OCI-M2 (cell line): ENCODE results near the gene SLC25A21.

Source experiments
- DNase-seq: peaks from one replicate; lab custom pipeline; 2025; ENCODE audit not compliant: unreplicated experiment; lab: John Stamatoyannopoulos, UW

SLC25A21 gene

GRCh38 chr14:37144729-37145363 is 27.6 kb downstream of the SLC25A21 start:
- DNase-seq: no peak

- DNase-seq: no peak
Measured at GRCh38 chr14:37143475-37143874, 28.9 kb downstream of the SLC25A21 start.

DNA sequence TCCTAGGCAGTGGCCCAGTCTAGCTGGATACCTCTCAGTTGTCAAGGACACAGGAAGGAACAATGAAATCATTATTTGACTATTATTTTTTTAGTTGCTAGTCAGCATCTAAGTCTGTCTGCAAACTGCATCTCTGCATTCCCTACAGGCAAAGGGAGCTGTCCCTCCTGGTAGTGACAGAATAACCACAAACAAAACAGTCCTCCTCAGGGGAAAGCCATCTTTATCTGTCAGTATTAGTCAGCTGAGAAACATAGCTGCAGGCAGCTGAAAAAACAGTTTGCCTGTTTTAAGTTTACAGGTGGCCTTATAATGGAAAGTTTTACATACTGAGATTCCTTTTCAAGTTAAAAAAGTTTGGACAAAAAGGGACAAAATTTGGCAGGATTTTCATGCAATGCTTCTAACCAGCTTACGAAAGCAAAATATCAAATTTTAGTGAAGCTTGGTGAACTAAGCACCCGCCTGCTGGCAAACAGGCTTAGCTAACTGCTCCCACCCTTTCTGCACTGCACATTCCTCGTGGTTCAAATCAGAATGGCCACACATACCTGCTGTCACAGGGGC is 29.5 kb downstream of the SLC25A21 start:
- no peak for DNase-seq

DNA sequence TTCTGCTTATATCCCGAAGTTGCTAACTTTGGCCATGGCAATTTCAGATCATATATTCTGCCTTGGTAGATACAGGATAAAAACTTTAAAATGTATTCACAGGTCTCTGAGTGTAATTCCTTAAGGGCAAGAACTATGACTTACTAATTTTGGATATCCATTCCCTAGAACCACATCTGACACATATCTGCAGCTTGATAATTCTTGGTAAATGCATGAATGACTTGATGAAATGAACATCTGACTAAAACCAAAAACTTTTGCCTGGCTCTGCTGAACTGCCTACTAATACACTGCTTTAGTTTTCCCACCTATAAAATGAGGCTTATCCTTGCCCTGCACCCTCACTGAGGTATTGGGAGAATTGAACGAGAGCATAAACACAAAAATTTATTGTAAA is 32.2 kb downstream of the SLC25A21 start:
- no peak for DNase-seq

DNA sequence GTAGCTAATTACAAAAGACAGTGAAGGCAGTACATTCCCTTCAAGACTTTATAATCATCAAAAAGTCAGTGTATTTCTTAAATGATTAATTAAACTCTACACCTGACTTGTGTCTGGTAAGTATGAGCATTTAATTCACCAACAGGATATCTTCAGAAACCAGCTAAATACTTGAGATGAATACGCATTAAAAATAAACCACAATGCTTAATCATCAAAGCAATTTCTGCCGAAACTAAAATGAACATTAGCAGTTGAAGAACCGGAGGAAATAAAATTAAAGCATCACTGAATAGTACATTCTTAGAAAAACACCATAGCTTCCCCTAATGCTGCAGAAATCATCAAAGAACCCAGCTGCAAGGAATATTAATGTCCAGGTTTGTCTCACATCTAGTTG is 32.7 kb downstream of the SLC25A21 start:
- no peak for DNase-seq

GRCh38 chr14:37138898-37139297 is 33.5 kb downstream of the SLC25A21 start:
- DNase-seq: no peak

- DNase-seq: no peak
Measured at GRCh38 chr14:37133284-37133913, 39.0 kb downstream of the SLC25A21 start.

DNA sequence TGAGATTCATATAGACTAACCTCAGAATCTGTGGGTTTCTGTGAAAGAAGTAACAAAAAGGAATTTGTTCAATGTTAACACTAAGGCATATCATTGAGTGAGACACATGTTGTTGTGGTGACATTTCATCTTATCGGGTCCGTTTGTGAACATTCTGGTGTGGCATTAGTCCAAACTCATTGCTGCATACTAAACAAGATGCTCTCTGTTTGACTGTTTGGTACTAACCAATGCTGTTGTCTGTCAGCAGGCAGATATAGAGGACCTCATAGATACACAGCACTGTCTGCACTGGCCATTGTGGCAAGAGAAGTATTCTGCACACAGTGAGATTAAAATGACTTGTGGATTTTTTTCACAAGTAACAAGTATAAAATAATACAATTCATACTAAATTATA is 41.2 kb downstream of the SLC25A21 start:
- no peak for DNase-seq

GRCh38 chr14:37129047-37129446 is 43.4 kb downstream of the SLC25A21 start:
- DNase-seq: no peak

DNA sequence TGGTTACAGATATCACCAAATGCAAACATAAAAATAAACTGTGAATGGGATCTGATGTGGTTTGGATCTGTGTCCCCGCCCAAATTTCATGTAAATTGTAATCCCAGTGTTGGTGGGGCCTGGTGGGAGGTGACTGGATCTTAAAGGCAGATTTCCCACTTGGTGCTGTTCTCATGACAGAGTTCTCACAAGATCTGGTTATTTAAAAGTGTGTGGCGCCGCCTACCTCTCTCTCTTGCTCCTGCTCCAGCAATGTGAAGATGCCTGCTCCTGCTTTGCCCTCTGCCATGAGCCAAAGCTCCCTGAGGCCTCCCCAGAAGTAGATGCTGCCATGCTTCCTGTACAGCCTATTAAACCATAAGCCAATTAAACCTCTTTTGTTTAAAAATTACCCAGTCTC is 47.8 kb downstream of the SLC25A21 start:
- DNase-seq: no peak

- DNase-seq: no peak
Measured at GRCh38 chr14:37122919-37123639, 49.3 kb downstream of the SLC25A21 start.

DNA sequence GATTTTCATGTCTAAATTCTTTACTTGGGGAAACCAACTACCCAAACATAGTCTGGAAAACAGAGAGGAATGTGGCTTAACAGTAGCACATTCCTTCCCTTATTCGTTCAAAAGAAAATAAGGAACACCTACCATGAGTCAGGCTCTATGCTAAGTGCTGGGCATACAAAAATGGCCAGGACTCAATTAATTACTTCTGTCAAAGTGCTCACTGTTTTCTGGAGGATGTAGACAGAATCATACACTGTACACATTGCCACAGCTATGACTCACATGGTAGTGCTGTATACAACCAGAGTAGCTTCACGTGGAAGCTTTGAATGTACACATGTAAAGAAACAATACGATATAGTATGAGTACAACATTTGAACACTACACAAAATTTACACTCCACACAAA is 50.1 kb downstream of the SLC25A21 start:
- DNase-seq: no peak

DNA sequence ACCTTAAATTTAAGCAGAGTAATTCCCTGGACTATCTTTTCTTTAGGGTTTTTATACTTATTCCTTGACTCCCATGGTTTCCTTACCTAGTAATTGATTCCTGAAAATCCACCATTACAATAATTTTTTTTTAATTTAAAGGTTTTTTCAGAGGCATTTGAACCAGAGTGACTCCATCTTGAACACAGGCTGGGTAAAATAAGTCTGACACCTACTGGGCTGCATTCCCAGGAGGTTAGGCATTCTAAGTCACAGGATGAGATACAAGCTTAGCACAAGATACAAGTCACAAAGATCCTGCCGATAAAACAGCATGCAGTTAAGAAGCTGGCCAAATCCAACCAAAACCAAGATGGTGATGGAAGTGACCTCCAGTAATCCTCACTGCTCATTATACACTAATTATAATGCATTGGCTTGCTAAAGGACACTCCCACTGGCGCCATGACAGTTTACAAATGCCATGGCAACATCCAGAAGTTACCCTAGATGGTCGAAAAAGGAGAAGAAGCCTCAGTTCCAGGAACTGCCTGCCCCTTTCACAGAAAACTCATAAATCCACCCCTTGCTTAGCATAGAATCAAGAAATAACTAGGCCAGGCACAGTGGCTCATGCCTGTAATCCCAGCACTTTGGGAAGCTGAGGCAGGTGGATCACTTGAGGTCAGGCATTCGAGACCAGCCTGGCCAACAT is 53.6 kb downstream of the SLC25A21 start:
- DNase-seq: no peak

- DNase-seq: no peak
Measured at GRCh38 chr14:37116933-37117849, 55.2 kb downstream of the SLC25A21 start.

- no peak for DNase-seq
Measured at GRCh38 chr14:37115406-37115805, 57.0 kb downstream of the SLC25A21 start.

- DNase-seq: no peak
Measured at GRCh38 chr14:37114559-37114958, 57.8 kb downstream of the SLC25A21 start.

DNA sequence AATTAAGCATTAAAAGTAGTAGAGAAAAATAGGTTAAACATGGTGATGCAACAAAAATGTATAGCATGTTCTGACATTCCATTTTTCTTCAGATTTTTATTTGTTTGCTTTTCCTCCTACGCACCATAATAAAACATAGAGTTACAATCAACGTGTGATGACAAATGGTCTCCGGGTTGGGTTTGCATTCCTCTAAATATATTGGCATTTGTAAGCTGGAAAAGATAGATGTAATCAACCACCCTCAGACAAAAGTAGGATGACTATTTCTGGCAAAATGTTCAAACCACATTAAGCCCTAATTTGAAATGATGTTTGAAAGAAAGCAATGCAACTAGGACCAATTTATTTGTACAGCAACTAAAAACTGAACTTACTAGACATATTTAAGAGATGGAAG is 58.4 kb downstream of the SLC25A21 start:
- DNase-seq: no peak

DNA sequence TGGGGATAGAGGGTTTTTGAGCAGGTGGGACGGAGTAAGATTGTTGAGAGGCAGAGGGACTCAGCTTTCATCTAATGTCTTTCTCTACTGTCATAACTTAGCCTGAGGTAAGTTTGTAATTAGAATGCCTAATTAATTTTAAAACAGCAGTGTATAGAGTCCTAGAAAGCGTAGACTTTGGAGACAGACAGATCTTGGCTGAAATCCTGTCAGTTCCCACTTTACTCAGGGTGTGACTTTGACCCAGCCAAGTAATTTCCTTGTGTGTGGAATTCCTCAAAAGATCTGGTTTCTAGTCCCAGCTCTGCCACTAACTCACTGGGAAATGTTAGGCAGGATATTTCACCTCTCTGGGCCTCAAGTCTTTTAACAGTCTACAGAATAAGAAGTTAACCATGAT is 74.3 kb downstream of the SLC25A21 start:
- DNase-seq: no peak

DNA sequence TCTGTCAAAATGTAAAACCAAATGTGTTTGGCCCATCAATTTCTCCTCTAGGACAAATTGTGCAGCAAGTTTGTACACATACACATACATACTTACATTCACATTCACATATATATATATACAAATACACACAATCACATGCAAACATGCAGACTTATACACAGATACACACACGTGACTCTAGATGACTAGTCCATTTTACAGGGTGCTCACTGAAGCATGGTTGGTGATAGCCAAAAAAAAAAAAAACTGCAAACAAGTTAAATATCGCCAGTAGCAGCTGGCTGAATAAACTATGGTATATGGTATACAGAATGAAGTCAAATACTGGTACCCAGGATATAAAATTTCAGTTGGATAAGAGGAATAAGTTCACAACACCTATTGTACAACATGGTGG is 77.9 kb downstream of the SLC25A21 start:
- no peak for DNase-seq

DNA sequence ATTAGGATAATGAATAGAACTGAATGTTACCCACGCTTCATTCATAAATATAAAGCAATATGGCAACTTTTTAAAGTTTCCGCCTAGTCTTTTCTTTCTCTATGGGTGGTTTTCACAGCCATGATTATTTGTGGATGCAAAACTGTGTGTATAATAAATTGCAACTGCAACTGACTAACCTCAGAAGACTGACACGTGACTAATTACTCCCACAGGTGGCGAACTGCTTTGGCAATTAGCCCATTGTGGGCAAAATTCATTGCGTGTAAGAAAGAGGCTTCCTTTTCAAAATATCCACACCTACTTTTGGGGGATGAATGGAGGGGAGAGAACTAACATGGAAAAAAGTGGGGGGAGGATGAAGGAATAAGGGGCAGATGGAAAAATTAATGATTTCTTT is 79.0 kb downstream of the SLC25A21 start:
- no peak for DNase-seq
